Transverse colon (tissue), 4 donors: ENCODE results near the gene CCDC81. TPM values are rescaled to one million over a fixed set of nuclear protein-coding genes. Genes with fewer than 3 reads are reported as not detected.
"Not testable (repeated sequence)": the region's sequence is repeated elsewhere in the genome, so short reads cannot be mapped to it uniquely, and the experiment has no call there.

Source experiments
- DNase-seq: peaks from one replicate; pipeline ENCODE4 v3.0.0-alpha.2; 2019
- H3K27ac ChIP-seq, 4 donors: fragments of 200-600 bp; sonication (generic); 2 replicates each; pipeline ENCODE4 v1.5.1; 2016 to 2018; ENCODE audit warnings: inconsistent platforms in 4 of 4
- H3K27me3 ChIP-seq: fragments of 200-600 bp; sonication (generic); 2 replicates; pipeline ENCODE4 v1.5.1; 2017; ENCODE audit warnings: inconsistent platforms
- H3K36me3 ChIP-seq, 4 donors: fragments of 200-600 bp; sonication (generic); 2 replicates each; pipeline ENCODE4 v1.5.1; 2017 to 2019; ENCODE audit warnings: inconsistent platforms in 4 of 4
- H3K4me1 ChIP-seq, 4 donors: fragments of 200-600 bp; sonication (generic); 2 replicates each; pipeline ENCODE4 v1.5.1; 2017 to 2020; ENCODE audit warnings: inconsistent platforms in 4 of 4
- H3K4me3 ChIP-seq, 4 donors: fragments of 200-600 bp; sonication (generic); 1 replicate in 1 of 4; 2 replicates in 3 of 4; pipeline versions ENCODE4 v1.5.1 to v1.6.1; 2017 to 2019; ENCODE audit warnings: inconsistent platforms in 4 of 4
- H3K9me3 ChIP-seq, 2 donors: fragments of 200-600 bp; sonication (generic); 2 replicates each; pipeline ENCODE4 v1.5.1; 2017 to 2019; ENCODE audit warnings: inconsistent platforms in 2 of 2
- CTCF ChIP-seq, 5 experiments: fragments of 200-600 bp in 3 of 5; fragments of 450-650 bp in 2 of 5; sonication (generic) in 3 of 5; IDR thresholded peaks; 1 replicate in 2 of 5; 2 replicates in 3 of 5; pipeline ENCODE4 v1.5.1; 2016 to 2017; ENCODE audit warnings: antibody characterized with exemption in 5 of 5, inconsistent platforms in 3 of 5, mild to moderate bottlenecking in 2 of 5, moderate library complexity in 1 of 5
- EP300 ChIP-seq: sonication (generic); formaldehyde crosslinking; IDR thresholded peaks from one replicate; pipeline ENCODE4 v1.6.1; 2017; ENCODE audit warnings: antibody characterized with exemption, low read depth
- POLR2A ChIP-seq: fragments of 450-650 bp; IDR thresholded peaks from one replicate; pipeline ENCODE4 v1.6.1; 2016; ENCODE audit warnings: antibody characterized with exemption, mild to moderate bottlenecking, moderate library complexity
- POLR2AphosphoS5 ChIP-seq, 3 donors: sonication (generic); formaldehyde crosslinking; IDR thresholded peaks; one replicate each; pipeline ENCODE4 v1.6.1; 2016; ENCODE audit warnings: antibody characterized with exemption in 3 of 3
- WGBS, 2 donors: methylation state at CpG; one replicate each; pipeline ENCODE4 v1.1.5; 2018; ENCODE audit warnings: low coverage in 1 of 2; 5-methylcytosine and 5-hydroxymethylcytosine counted together
- in situ Hi-C, 4 donors: fragments of 200-750 bp; cut with MboI; loops; one replicate each; pipeline versions ENCODE4 v1.15.0 to v1.15.1; 2017; ENCODE audit warnings: low sequenced_read_pairs in 3 of 4, low pct_ligation_motif_present in 1 of 4, low pct_unique_long_range_greater_than_20kb in 1 of 4
- intact Hi-C: fragments of 100-400 bp; cut with DNase I; formaldehyde crosslinking; loops from one replicate; pipeline ENCODE4 v1.15.1; 2023; ENCODE audit warnings: low total_unique reads
- total RNA-seq, 4 donors: library from RNA; depleted of rRNA; stranded (reverse); fragments of >200 nt; gene quantifications; one replicate each; pipeline ENCODE4 v1.1.0, GENCODE V29; 2016

CCDC81 gene
- total RNA-seq, 4 donors from 2014 or later: 0.41 to 0.64 TPM; not detected in 2

DNA sequence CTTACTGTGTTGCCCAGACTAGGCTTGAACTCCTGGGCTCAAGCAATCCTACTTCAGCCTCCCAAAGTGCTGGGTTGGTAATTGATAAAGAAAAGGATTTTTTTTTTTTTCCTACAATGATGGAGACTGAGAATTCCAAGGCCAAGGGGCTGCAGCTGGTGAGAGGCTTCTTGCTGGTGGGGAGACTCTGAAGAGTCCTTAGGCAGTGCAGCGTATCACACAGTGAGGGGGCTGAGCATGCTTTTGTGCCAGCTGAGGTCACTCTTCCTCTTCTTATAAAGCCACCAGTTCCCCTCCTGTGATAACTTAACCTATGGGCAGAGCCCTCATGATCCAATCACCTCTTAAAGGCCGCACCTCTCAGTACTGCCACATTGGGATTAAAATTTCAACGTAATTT, 28.2 kb upstream of the CCDC81 start:
- no peak overlapping the region for H3K4me3 ChIP-seq
- no peak for DNase-seq
- peaks cover 0 to 16% (median 0%) of the 10 kb centered on the region in 4 donors for H3K36me3 ChIP-seq
- no peak overlapping the region for H3K27ac ChIP-seq
- no peaks in the 10 kb centered on the region for H3K9me3 ChIP-seq
- 91 to 93% methylated on average over 3 of the region's 3 CpGs for WGBS, 2 donors
- intact Hi-C loops: no loop called here
- H3K4me1 ChIP-seq: no peaks in the 10 kb centered on the region
- no peaks in the 10 kb centered on the region for H3K27me3 ChIP-seq
- no peak for TF ChIP-seq EP300
- no peak for TF ChIP-seq POLR2A
- TF ChIP-seq POLR2AphosphoS5 (IDR thresholded peaks at IDR 0.05): no peak
- TF ChIP-seq CTCF (IDR thresholded peaks at IDR 0.05): no peak
- in situ Hi-C loops: no loop called here

DNA sequence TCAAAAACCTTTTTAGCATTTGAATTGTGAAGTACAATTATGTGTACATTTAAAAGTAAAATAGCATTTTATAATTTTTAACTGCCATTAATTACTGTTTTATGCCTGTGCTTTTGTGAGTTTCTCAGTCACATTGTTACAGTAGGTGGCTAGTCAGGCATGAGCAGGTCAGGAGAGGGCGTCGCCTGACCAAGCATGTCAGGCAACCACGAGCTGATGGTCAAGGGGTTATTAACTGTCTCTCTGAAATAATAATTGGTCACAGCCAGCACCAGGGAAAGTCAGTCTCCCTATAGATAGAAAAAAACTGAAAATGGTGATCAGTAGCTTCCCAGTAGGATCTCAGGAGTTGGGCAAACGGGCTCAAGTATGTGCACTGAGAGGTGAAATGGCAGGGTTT, 19.4 kb upstream of the CCDC81 start:
- no peak for DNase-seq
- H3K36me3 ChIP-seq: no peaks in the 10 kb centered on the region
- no peaks in the 10 kb centered on the region for H3K4me1 ChIP-seq
- no peak for TF ChIP-seq CTCF (IDR thresholded peaks at IDR 0.05)
- TF ChIP-seq POLR2A: no peak
- TF ChIP-seq EP300: no peak
- TF ChIP-seq POLR2AphosphoS5 (IDR thresholded peaks at IDR 0.05): no peak
- no peaks in the 10 kb centered on the region for H3K9me3 ChIP-seq
- 70 to 74% methylated on average over 3 to 4 of the region's 4 CpGs for WGBS, 2 donors
- H3K4me3 ChIP-seq: no peak overlapping the region
- no peak overlapping the region for H3K27ac ChIP-seq
- intact Hi-C loops: no loop called here
- H3K27me3 ChIP-seq: no peaks in the 10 kb centered on the region
- in situ Hi-C loops: no loop called here

GRCh38 chr11:86357412-86357811, 17.3 kb upstream of the CCDC81 start:
- 78 to 100% methylated on average over 1 to 4 of the region's 4 CpGs for WGBS, 2 donors
- H3K4me3 ChIP-seq, H3K36me3 ChIP-seq, H3K9me3 ChIP-seq, intact Hi-C loops, H3K27me3 ChIP-seq, DNase-seq, H3K4me1 ChIP-seq, in situ Hi-C loops, H3K27ac ChIP-seq: not testable (repeated sequence)

DNA sequence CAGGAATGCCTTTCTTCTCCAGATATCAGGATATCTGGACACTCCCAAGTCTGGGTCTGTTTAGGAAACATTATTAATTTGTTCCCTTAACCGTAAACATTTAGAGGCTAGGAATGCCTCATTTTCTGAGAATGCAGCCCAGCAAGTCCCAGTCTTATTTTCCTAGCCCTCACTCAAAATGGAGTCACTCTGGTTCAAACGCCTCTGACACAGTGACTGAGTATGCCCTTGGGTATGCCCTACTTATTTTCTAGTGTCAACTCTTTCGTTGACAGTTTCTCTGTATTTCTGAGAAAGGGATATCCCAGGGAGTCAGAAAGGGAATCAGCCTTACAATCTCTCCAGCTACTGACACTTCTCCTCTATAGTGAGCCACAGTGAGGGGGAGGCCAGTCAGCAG, 16.0 kb upstream of the CCDC81 start:
- H3K4me3 ChIP-seq: no peak overlapping the region

More for the DNA sequence above, 16.0 kb upstream of the CCDC81 start:
- H3K27me3 ChIP-seq: no peaks in the 10 kb centered on the region
- H3K27ac ChIP-seq: no peak overlapping the region
- H3K36me3 ChIP-seq: peaks cover 0 to 2% (median 0%) of the 10 kb centered on the region in 4 donors
- H3K9me3 ChIP-seq: peaks cover 0 to 3% of the 10 kb centered on the region in 2 donors
- in situ Hi-C loops: no loop called here
- no peaks in the 10 kb centered on the region for H3K4me1 ChIP-seq
- no peak for DNase-seq
- WGBS, 2 donors: 82 to 91% methylated on average over 3 of the region's 3 CpGs
- intact Hi-C loops: no loop called here
- no peak for TF ChIP-seq CTCF (IDR thresholded peaks at IDR 0.05)
- no peak for TF ChIP-seq POLR2A
- TF ChIP-seq EP300: no peak
- no peak for TF ChIP-seq POLR2AphosphoS5 (IDR thresholded peaks at IDR 0.05)
